Endothelial cell of coronary artery (primary cell): ENCODE data around the gene E2F7. TPM values are rescaled to one million over a fixed set of nuclear protein-coding genes. Genes with fewer than 3 reads are reported as not detected.

Experiments used
- total RNA-seq: library from RNA; depleted of rRNA; stranded (reverse); fragments of >200 nt; gene quantifications from 2 replicates; pipeline ENCODE4 v1.2.3, GENCODE V29; 2014

E2F7 gene, protein sequence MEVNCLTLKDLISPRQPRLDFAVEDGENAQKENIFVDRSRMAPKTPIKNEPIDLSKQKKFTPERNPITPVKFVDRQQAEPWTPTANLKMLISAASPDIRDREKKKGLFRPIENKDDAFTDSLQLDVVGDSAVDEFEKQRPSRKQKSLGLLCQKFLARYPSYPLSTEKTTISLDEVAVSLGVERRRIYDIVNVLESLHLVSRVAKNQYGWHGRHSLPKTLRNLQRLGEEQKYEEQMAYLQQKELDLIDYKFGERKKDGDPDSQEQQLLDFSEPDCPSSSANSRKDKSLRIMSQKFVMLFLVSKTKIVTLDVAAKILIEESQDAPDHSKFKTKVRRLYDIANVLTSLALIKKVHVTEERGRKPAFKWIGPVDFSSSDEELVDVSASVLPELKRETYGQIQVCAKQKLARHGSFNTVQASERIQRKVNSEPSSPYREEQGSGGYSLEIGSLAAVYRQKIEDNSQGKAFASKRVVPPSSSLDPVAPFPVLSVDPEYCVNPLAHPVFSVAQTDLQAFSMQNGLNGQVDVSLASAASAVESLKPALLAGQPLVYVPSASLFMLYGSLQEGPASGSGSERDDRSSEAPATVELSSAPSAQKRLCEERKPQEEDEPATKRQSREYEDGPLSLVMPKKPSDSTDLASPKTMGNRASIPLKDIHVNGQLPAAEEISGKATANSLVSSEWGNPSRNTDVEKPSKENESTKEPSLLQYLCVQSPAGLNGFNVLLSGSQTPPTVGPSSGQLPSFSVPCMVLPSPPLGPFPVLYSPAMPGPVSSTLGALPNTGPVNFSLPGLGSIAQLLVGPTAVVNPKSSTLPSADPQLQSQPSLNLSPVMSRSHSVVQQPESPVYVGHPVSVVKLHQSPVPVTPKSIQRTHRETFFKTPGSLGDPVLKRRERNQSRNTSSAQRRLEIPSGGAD
- total RNA-seq, result 7.8 and 9.8 TPM in 2 replicates

DNA sequence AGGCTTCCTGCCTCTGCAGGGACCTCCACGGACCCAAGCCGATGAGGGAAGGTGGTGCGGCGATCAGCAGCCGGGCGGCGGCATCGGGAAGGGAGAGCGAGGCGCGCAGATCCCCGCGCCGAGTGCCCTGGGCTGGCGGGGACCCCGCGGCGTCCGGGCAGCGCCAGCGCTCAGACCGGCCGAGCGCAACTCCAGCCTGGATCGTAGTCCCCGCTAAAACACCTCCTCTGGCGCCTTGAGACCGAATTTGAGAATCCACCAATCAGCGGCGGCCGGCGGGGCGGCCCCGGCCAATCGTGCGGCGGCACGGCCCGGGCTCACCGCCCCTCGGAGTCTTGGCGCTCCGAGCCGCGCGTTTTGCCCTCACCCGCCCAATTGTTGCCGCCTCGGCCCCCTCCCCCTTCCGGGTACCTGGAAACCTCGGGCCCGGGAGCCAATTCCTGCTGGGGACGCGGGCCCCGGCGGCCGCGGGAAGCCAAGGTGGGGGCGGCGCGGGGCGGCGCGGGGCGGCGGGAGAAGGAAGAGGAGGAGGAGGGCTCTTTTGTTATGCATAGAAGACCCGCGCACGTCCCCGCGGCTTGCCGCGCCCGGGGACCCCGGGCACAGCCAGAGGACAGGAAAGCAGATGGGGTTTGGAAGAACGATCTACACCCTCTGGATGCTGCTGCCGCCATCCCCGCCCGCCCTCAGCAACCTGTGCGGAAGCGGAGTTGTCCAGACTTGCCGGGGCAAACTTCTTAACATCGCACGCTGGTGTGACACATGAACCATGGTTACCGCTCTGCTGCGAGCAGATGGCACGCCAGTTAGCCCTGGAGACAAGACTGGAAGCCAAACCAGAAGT is at the start of gene E2F7:
TSS of gene E2F7 (minus strand) at position 209 of the 844 bp plus-strand sequence. CDS start 934 bp downstream, outside the sequence.

Other genes with a start within 250 kb of the E2F7 start
- 3.9 and 4.8 TPM in 2 replicates for gene CSRP2, start 186.6 kb downstream of the E2F7 start, total RNA-seq